Measurements from ENCODE around the gene CD276. TPM values are rescaled to one million over a fixed set of nuclear protein-coding genes. Genes with fewer than 3 reads are reported as not detected.

The CD276 gene
- under 1 TPM; 0.14 to 0.20 TPM for total RNA-seq

GRCh38 chr15:73683777-73684580, at the start of gene CD276:
CD276 (plus strand) TSS chr15:73684383; CDS start chr15:73699640, 15,257 bp downstream.

DNA sequence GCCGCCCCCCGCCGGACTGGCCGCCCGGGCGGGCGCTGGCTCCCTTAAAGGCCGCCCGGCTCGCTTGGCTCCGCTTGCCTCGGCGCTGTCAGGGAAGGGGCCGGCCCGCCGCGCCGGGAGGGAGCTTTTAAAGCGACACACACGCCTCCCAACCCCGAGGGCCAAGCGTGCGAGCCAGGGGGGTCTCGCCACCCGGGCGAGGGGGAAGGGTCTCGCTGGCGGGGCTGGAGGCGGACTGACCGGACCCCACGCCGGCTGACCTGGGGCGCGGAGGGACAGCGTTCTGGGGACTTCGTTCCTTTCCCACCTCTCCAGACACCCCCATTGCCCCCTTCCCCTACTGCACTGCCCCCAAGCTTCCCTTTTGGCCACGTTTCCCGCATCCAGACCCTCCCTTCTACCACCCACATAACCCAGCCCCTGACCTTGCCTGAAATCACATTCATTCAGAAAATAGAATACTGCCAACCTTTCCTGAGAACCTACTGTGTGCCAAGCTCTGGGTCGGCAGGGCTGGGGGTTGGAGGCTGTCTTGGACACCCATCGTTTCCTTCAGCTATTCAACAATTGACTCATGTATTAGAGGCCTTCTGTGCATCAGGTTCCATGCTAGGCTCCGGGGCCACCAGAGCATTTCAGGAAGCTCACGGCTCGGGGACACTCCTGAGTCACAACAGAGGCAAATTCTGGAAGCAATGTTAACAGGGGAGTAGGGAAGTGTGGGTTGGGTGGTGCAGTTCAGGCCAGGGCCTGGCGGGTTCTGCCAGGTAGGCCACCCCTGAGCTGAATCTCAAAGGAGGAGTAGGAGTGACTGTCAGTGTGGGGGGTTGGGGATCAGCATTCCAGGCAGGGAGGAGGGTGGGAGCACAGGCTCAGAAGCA, 69.3 kb downstream of the CD276 start, which contains the start of gene INSYN1:
TSS of gene INSYN1 (minus strand) at position 102 of the 881 bp plus-strand sequence. CDS start 2,221 bp downstream, outside the sequence.

Other genes with a start within 250 kb of the CD276 start
- not detected for gene REC114, start 241.2 kb upstream of the CD276 start, total RNA-seq
- 10 to 100 TPM; 31.2 to 35.1 TPM for gene NPTN, start 51.0 kb upstream of the CD276 start, total RNA-seq
- not detected for gene INSYN1, start 69.0 kb downstream of the CD276 start, total RNA-seq
- gene TBC1D21, start 189.2 kb downstream of the CD276 start, total RNA-seq, result not detected
- 1 to 10 TPM; 1.9 to 2.5 TPM for gene LOXL1, start 242.1 kb downstream of the CD276 start, total RNA-seq

Measured in activated naive CD4-positive, alpha-beta T cell treated with anti-CD3 and anti-CD28 coated beads, Interleukin-2, amount 10 ng/mL, durations not matched to agents 5 hours and 36 hours (primary cell).